T follicular helper cell (primary cell): ENCODE measurements around the gene NCAPH2.
"Not testable (repeated sequence)": the region's sequence is repeated elsewhere in the genome, so short reads cannot be mapped to it uniquely, and the experiment has no call there.

Experiments
- DNase-seq: peaks from one replicate; pipeline ENCODE4 v3.0.0-alpha.2; 2020; ENCODE audit warnings: low read depth

NCAPH2 gene

DNA sequence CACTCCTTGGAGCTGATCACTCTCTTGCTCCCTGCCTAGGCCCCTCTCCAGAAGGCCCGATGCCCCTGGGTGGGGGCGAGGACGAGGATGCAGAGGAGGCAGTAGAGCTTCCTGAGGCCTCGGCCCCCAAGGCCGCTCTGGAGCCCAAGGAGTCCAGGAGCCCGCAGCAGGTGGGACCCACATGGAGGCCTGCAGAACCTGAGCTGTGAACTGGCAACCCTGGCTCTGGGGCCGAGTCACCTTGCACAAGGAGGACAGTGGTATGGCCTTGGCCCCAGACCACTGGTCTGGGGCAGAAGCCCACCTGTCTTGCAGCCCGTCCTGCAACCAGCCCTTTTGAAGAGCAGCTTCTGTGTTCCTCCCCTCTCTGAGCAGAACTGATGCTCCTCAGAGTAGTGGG lies 11.1 kb downstream of the NCAPH2 start:
- no peak for DNase-seq

DNA sequence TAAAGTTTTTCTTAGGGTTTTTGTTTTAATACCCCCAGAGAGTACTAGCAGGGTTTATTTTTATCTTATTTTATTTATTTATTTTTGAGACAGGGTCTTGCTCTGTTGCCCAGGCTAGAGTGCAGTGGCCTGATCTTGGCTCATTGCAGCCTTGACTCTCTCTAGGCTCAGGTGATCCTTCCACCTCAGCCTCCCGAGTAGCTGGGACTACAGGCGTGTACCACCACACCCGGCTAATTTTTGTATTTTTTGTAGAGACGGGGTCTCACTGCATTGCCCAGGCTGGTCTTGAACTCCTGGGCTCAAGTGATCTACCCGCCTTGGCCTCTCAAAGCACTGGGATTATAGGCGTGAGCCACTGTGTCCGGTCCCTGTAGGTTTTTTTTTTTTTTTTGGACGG lies 12.2 kb downstream of the NCAPH2 start:
- DNase-seq: not testable (repeated sequence)

DNA sequence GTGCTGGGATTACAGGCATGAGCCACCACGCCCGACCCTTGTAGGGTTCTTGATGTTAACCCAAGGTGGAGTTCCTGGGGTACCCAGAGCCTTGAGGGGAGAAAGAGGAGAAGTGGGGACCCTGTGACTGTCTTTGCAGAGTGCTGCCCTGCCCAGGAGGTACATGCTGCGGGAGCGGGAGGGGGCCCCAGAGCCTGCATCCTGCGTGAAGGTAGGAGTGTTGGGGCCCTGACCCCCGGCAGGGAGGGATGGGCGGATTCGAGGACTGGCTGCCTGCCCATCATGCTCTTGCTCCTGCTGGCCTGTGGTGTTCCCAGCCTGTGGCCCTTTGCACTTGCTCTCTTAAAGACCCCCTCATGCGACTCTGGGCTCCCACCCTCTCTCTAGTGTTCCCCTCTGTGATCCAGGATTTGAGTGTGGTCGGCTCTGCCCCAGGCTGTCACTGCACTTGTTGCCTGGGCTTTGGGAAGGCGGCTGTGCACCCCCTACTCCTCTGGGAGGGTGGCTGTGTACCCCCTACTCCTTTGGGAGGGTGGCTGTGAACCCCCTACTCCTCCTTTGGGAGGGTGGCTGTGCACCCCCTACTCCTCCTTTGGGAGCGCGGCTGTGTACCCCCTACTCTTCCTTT lies 12.9 kb downstream of the NCAPH2 start:
- DNase-seq: no peak

DNA sequence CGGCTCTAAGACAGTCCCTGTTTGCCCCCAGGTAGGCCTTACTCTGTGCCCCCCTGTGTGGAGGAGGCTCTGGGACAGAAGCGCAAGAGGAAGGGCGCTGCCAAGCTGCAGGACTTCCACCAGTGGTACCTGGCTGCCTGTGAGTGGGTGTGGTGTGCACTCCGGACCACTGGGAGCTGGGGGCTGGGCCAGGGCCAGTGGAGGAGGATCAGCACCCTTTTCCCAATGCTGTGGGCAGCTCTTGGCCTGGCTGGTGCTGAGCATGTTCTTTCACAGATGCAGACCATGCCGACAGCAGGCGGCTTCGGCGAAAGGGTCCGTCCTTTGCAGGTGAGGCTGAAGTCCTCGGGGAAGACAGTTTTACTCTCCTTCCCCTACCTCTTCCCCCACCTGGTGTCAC lies 13.7 kb downstream of the NCAPH2 start:
- no peak for DNase-seq

DNA sequence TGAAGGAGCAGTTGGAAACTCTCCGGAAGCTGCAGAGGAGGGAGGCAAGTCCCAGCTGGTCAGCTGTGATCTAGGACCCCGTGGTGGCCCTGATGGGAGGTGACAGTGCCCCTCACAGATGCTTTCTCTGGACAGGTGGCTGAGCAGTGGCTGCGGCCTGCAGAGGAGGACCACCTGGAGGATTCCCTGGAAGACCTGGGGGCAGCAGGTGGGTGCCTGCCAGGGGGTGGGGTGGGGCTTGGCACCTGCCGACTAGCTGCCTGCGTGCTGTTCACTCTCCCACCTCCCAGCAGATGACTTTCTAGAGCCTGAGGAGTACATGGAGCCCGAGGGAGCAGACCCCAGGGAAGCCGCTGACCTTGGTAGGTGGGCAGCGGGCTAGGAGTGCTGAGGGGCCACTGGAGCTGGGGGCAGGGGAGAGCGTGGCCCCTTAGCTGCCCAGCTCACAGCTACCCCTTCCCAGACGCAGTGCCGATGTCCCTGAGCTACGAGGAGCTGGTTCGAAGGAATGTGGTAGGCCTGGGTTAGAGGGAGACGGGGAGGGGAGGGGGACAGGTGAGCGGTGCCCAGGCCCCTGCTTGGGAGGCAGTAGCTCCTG lies 14.3 kb downstream of the NCAPH2 start:
- no peak for DNase-seq

DNA sequence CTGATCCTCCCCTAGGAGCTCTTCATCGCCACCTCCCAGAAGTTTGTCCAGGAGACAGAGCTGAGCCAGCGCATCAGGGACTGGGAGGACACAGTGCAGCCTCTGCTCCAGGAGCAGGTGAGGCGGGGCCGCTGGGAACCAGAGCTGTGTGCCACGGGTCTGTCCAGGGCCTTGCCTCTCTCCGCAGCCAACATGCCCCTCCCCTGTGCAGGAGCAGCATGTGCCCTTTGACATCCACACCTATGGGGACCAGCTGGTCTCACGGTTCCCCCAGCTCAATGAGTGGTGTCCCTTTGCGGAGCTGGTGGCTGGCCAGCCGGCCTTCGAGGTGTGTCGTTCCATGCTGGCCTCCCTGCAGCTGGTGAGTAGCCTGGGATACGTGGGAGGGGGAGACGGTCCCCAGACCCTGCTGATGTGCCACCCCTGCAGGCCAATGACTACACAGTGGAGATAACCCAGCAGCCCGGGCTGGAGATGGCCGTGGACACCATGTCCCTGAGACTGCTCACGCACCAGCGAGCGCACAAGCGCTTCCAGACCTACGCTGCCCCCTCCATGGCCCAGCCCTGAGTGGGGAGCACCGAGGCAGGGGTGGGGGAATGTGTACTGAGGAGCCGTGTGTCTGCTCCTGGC lies 14.9 kb downstream of the NCAPH2 start:
- DNase-seq: no peak

DNA sequence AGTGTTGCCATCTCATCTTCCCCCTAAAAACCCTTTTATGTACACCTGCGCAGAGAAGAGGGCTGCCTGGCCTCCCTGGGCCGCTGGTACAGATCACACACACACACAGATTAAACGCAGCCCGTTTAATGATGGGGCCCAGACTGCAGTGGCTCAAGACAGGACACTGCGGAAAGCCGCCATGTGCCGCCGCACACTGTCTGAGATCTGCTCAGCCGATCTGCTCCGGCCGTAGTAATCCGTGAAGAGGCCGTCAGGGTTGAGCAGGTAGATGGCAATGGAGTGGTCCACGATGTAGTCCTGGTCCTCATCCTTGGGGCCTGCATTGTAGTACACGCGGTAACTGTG lies 15.4 kb downstream of the NCAPH2 start:
- no peak for DNase-seq

DNA sequence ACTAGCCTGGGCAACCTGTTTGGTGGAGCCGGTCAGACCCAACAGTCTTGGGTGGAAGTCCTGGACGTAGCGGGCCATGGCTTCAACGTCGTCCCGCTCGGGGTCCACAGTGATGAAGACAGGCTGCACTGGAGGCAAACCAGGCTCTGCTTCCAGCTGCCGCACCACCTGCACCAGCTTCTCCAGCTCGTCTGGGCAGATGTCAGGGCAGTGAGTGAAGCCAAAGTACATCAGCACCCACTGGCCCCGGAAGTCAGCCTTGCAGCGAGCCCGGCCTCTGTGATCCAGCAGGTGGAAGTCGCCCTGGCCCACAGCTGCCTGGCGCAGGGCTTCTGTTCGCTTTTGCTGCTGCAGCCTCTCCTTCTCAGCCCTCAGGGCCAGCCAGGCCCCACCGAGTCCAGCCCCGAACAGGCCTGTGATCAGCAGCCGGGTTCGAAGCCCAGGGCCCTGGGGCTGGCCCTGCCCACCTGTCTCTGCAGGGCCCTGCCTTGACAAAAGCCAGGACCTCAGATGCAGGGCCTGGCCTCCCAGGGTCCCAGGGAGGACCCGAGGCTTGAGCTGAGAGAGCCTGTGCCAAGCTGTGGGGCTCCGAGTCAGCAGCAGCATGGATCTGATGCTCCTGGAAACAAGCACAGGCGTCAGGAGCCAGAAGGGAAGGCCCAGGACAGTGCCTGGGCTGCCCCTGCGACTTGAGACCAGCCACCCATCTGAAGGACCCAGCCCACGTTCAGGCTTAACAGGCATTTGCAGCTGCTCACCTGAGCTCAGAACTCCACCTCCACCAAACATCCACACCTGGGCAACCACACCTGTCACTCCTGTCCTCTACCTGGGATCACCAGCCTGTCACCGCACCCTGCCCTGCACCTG lies 16.0 kb downstream of the NCAPH2 start:
- DNase-seq: no peak

DNA sequence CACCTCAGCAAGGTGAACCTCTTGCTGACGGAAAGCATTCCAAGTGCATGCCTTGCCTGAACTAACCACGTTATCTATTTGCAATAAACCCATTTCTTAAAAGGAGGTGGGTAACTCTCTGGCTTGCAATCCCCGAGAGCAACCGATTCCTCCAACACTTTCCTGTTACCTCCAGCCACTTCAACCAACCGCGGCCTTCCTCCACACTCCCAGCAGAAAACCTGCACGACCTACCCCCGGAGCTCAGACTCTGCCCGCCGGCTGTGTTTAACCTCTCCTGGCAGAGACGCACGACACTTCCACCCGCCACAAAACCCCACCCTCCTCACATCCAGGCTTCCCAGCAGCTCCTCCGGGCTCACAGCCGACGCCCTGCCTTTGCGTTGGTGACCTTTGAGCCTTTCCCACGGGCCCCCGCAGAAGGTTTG lies 16.7 kb downstream of the NCAPH2 start:
- no peak for DNase-seq

DNA sequence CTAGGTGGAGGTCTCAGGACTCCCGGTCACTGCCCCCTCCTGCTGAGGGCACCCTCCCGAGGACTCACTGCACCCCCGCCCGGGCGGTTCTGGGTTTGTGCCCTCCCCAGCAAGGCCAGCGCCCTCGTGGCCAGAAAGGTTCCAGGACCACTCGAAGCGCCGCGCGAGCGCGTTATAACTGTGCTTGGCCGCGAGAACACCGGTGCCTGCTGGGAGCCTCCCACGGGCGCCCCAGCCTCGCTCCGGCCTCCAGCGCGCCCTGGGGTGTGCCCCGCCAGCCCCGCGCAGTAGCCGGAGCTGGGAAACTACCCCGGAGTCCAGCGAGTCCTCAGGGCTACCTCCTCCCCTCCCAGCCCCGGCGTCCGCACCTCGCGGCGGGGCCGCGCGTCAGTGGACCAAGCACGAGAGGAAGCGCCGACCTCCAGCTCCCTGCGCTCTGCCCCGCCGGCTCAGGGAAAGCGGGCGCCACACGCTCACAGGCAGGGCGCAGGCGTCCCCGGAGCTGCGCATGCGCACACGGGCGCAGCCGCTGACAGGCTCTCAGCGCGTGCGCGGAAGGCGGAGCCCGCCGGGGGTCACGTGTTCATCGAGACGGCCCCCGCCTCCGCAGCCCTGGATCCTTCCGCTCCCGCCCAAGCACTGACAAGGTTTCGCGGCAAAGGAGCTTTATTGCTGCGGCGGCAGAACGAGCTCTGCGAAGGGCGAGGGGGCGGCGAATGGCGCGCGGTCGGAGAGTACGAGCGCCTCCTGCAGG lies 17.3 kb downstream of the NCAPH2 start, which contains the start of gene SCO2:
Gene SCO2 (minus strand): TSS at position 495 of the 754 bp plus-strand sequence. CDS start 1,187 bp downstream, outside the sequence.
- peak; percentile 97 for DNase-seq

DNA sequence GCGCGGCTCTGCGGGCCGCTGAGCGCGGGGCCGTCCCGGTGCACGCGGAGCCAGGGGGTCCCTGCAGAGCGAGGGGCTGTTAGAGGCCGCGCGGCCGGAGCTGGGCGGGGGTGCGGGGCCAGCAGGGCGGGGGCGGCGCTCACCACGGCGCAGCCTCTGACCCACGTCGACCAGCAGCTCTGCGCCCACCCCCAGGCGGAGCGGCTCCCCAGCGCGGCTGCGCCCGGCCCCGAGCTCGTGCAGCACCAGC lies 17.8 kb downstream of the NCAPH2 start:
- no peak for DNase-seq

DNA sequence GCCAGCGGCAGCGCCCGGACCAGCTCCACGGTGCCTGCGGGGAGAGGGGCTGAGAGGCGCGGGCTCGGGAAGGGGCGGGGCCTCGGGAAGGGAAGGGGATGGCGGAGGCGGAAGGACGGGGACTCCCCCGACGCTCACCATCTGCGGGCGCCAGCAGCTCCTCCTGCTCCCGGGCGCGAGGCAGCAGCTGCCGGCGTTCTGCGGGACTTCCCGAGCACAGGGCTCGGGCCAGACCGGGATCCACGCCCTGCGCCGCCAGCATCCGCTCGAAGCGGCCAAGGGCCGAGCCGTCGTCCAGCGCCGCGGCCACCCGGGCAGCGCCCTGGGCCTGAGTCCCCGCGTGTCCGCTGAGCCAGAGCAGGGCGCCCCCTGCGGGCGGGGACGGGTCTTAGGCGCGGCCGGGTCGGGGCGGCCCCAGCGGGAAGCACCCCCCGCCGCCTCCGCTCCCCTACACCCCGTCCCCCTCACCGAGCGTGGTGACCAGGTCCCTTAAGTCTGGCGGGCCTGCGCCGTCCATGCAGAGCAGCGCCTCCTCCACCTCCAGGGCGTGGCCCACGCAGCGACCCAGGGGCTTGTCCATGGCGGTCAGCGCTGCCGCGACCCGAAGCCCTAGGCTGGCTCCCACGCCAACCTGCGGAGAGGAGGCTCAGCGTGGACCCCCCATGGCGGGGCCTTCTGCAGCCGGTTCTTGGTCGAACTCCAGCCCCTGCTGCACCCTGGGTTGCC lies 18.2 kb downstream of the NCAPH2 start:
- peak; percentile 72 for DNase-seq

DNA sequence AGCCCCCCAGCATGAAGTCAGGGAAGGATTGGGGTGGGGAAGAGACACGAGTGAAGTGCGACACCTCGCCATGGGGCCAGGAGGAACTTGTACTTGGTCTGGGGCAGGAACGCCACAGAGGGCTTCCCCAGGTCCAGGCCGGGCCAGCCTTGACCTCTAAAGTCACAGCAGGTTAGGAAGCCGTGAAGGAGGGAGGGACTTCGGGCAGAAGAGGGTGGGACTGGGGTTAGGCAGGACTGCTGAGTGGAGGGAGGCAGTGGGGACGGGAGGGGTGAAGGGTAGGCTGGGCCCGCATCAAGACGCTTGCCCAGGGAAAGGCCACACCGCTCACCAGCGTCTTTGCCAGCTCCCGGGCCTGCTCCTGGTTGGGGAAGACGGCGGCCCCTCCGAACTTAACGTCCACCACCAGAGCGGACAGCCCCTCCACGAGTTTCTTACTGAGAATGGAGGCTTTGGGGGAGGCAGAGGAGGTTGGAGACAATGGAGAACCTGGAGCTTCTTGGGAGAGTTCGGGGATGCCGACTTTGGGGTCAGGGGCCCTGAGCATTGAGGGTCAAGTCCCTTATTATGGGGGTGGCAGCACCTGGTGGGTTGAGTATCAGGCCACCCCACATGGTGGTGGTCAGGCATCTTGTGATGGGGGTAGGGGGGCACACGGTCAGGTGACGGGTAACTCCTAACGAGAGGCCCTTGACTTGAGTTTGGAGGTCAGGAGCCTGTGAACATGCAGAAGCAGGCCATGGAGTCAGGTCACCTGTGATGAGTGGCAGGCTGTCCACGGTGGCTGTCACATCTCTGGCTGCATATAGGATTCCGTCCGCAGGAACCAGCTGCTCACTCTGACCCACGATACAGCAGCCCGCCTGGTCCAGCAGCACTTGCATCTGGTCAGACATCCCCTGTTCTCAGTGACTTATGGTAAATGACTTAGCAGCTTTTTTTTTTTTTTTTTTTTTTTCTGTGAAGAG lies 19.1 kb downstream of the NCAPH2 start:
- DNase-seq: no peak

DNA sequence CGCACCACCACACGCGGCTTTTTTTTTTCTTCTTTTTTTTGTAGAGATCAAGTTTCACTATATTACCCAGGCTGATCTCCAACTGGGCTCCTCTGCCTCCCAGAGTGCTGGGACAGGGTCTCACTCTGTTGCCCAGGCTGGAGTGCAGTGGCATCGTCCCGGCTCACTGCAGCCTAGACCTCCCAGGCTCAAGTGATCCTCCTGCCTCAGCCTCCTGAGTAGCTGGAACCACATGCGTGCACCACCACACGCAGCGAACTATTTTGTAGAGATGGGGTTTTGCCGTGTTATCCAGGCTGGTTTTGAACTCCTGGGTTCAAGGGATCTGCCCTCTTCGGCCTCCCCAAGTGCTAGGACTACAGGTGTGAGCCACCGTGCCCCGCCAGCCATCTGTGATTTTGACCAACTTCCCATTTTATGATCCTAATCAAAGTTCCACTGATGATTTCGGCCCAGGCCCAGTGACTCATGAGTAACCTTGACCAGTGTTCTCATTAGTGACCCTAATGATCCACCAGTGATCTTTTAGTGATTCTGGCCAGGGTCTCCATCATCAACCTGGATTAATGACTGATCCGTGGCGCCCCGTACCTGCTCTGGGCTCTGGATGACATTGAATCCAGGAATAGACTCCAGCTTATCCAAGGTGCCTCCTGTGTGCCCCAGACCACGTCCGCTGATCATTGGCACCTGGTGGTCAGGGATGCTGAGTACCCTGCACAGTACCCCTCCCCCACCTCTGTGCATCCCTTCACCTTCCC lies 20.1 kb downstream of the NCAPH2 start:
- no peak for DNase-seq

DNA sequence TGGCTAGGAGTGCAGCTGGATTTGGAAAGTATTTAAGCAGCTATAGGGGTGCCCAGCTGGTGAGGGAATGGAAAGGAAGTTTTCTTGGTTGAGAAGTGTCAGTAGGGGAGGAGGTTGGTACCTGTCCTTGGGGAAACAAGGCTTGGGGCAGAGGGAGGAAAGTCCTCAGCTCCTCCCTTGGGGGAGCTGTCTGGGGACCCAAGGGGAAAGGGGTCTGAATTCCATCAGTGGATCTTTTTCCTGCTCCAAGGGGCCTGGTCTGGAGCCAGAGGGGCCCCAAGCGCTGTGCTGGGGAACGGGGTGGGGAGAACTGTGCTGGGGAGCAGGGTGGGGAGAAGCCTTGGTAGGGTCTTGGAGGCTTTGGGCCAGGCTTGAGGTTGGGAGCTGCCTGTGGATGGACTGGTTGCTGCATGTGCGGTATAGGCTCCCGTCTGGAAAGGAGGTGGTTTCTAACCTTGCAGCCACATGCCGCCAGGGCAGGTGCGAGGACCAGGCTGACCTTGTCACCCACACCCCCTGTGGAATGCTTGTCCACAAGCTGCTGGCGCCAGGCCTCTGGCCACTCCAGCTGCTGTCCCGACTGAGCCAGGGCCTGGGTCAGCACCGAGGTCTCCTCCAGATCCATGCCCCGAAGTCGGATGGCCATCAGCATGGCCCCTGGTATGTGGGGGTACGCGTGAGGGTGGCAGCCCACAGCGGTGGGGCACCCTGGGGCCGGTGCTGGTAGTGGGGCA lies 20.8 kb downstream of the NCAPH2 start:
- DNase-seq: no peak

DNA sequence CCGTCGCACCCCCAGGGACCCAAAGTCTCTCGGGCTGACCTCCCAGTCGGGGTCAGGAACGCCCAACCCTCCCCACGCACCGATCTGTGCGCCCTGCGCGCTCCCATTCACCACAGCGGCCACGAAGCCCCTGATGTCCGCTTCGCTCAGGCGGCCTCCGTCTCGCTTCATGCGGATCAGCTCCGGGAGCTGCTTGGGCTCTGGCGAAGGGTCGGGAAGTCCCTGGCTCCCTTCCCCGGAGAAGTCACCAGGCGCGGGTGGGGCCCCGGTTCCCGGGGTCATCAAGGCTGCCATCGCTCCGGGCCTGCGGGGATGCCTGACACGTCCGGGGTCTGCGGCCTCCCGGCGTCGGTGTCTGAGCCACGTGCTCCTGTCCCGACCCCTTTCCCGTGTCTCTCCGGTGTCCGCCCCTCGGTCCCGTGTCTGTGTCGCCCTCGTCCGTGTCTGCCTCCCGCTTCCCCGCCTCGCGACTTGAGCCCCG lies 21.4 kb downstream of the NCAPH2 start:
- DNase-seq: no peak

DNA sequence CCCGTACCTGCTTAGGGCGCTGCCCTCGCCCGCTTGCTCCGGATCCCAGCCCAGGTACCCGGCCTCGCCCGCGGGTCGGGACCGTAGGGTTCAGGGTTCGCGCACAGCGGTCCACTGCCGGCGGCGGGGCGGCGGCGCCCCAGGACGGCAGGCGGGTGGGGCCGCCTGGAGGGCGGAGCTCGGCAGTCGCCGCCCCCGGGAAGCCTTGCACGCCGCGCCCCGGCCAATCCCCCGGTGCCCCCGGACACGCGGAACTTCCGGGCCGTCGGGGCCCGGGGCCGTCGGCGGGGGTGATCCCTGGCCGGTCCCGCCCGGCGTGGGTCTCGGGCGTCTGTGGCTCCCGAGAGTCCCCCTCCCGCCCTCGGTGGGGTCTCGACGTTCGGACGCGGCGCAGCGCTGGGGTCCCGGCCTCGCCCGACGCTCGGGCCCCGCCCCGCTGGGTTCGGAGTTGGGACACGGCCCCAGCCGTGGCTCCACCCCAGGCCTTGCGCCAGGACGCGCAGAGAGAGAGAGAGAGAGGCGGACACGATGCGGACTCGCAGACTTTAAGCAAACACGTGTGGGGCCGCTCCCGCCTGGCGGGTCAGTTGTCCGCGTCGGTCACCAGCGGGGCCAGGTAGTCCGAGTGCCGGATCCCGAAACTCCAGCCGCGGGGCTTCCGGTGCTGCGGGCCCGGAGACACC lies 22.0 kb downstream of the NCAPH2 start, which contains the start of gene TYMP:
Gene TYMP (minus strand): TSS at position 116 of the 683 bp plus-strand sequence. CDS start 303 bp downstream, outside the sequence.
- no peak for DNase-seq

DNA sequence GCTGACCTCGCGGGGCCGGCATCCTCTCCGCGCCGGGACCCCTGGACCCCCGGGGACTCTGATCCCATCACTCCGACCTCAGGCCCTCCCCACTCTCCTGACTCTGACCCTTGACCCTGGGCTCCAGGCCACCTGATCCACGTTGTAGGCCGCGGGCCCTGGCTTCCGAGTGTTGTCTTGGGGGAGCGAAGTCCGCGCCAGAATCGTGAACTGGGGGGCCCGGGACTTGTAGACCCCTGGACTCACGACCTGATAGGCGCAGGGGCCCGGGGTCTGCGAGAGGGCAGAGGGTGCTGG lies 22.5 kb downstream of the NCAPH2 start:
- no peak for DNase-seq
